Measurements from ENCODE around the gene PSMD2.
"Not testable (repeated sequence)": the region's sequence is repeated elsewhere in the genome, so short reads cannot be mapped to it uniquely, and the experiment has no call there.

The PSMD2 gene

GRCh38 chr3:184321666-184322065 is 22.6 kb downstream of the PSMD2 start:
- DNase-seq, result no peak

DNA sequence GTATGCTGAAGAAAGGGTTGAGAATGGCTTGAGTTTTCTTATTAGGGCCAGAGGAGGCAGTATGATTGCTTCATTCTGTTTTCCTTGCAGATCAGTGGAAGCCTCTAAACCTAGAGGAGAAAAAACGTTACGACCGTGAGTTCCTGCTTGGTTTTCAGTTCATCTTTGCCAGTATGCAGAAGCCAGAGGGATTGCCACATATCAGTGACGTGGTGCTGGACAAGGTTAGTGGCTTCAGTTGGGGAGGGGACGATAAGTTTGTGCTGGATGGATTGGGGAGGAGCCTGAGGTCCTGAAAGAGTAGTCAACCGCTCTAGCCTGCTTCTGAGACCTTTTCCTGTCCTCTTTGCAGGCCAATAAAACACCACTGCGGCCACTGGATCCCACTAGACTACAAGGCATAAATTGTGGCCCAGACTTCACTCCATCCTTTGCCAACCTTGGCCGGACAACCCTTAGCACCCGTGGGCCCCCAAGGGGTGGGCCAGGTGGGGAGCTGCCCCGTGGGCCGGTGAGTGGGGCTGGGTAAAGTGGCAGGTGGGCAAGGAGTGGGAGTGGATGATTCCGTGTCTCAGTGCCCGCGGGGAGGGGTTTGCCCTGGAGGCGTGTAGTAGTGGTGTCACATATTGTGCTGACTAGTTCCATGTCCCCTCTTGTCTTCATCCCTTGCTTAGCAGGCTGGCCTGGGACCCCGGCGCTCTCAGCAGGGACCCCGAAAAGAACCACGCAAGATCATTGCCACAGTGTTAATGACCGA is 23.9 kb downstream of the PSMD2 start:
- no peak for DNase-seq

DNA sequence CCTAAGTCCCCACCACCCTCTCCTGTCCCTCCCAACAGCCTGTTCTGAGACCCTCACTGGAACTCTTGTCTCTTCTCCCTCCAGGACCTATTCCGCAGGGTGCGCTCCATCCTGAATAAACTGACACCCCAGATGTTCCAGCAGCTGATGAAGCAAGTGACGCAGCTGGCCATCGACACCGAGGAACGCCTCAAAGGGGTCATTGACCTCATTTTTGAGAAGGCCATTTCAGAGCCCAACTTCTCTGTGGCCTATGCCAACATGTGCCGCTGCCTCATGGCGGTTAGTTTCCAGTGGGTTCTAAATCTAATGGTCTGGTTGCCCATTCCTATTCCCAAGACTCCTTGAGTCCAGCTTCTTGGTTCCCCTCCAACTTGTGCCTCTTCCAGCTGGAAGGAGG is 24.7 kb downstream of the PSMD2 start:
- no peak for DNase-seq

DNA sequence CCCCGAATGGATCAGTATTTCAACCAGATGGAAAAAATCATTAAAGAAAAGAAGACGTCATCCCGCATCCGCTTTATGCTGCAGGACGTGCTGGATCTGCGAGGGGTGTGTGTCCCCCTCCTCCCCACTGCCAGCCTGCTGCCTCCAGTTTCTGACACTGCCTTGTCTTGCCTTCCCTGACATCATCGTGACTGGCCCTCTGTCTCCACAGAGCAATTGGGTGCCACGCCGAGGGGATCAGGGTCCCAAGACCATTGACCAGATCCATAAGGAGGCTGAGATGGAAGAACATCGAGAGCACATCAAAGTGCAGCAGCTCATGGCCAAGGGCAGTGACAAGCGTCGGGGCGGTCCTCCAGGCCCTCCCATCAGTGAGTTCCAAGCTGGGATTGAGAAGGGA is 26.2 kb downstream of the PSMD2 start:
- no peak for DNase-seq

- DNase-seq, result no peak
These were observed 26.8 kb downstream of the PSMD2 start for GRCh38 chr3:184325715-184326369.

DNA sequence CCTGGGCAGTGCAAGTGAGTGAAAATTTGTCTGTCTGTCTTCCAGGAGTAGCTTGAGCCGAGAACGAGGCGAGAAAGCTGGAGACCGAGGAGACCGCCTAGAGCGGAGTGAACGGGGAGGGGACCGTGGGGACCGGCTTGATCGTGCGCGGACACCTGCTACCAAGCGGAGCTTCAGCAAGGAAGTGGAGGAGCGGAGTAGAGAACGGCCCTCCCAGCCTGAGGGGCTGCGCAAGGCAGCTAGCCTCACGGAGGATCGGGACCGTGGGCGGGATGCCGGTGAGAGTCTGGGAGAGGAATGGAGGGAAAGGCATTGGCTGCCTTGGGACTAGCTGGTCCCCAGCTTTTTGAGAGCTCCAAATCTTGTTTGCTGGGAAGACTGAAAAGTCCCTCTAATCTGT is 28.1 kb downstream of the PSMD2 start:
- DNase-seq, result no peak

- no peak for DNase-seq
These were observed 29.5 kb downstream of the PSMD2 start for GRCh38 chr3:184328516-184328915.

DNA sequence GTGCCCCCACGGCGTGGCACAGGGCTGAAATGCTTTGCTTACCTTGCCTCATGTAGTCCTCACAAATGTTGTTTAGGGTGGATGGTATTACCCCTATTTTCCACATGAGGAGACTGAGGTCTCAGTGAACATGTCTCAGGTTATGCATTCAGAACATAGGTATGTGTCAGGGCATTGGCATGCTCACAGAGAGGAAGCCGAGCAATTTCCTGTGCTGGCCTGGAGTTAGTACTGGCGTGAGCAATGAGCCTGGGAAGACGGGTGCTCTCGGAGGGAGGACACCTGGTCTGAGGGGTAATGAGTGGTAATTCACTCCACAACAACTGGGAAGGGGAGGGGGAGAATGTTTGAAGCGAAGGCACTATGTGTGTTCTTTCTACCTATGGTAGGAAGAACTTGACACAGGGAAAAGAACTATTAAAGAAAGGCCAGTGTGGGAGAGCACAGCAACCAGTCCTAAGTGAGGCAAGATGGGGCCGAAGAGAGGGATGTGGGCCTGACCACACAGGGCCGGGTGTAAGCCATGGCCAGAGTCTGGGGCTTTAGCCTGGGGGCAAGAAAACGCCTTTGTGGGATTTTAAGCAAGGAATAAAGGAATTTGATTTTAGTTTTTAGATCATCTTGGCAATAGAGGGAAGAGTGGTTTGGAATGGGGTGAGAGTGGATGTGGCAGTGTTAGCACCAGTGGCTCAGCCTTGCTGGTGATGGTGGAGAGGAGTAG is 33.5 kb downstream of the PSMD2 start:
- no peak for DNase-seq

DNA sequence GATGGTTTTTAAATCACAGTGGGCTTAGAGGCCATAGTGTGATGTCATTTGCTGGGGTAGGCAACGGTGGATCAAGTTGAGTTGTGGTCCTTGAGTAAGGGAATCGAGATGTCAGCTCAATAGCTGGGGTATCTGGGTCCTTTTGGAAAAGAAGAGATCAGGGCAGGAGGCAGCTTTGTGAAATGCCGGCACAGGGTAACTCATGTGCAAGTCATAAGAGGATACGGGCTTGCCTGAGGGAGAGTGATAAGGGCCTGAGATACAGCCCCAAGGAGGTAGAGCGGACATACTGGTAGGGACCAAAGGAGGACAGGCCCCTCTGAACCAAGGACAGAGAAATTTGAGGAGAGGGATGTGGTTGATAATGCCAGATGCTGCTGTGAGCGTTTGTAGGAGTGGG is 34.1 kb downstream of the PSMD2 start:
- no peak for DNase-seq

- DNase-seq, result no peak
These were observed 34.7 kb downstream of the PSMD2 start for GRCh38 chr3:184333700-184334099.

DNA sequence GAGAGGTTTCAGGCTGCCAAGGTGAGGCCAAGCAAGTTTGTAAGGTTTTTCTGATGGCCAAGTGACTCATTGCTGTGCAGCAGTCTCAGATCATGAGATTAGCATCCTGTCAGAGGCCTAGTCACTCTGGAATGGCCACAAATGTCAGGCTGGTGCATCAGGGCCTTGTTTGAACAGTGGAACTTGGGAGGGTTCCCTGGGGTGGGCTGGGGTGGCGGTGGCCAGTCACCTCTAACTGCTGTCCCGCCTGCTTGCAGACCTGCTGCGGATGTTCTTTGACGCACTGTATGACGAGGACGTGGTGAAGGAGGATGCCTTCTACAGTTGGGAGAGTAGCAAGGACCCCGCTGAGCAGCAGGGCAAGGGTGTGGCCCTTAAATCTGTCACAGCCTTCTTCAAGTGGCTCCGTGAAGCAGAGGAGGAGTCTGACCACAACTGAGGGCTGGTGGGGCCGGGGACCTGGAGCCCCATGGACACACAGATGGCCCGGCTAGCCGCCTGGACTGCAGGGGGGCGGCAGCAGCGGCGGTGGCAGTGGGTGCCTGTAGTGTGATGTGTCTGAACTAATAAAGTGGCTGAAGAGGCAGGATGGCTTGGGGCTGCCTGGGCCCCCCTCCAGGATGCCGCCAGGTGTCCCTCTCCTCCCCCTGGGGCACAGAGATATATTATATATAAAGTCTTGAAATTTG is 35.6 kb downstream of the PSMD2 start:
- no peak for DNase-seq

DNA sequence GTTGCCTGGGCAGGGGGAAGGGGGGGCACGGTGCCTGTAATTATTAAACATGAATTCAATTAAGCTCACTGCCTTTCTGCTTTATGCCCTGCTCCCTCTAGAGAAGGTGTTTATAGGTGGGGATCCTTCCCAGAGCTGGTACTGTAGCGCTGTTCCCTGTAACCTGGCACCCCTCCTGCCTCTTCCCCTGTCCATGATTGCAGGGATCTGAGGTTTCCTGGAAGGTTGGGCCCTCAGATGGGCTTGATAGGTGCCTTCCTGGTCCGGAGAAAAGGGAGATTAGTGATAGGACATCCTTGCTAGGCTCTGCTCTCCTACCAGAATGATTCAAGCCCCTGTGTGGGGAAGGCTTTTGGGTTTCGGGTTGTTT is 36.2 kb downstream of the PSMD2 start:
- DNase-seq, result no peak

DNA sequence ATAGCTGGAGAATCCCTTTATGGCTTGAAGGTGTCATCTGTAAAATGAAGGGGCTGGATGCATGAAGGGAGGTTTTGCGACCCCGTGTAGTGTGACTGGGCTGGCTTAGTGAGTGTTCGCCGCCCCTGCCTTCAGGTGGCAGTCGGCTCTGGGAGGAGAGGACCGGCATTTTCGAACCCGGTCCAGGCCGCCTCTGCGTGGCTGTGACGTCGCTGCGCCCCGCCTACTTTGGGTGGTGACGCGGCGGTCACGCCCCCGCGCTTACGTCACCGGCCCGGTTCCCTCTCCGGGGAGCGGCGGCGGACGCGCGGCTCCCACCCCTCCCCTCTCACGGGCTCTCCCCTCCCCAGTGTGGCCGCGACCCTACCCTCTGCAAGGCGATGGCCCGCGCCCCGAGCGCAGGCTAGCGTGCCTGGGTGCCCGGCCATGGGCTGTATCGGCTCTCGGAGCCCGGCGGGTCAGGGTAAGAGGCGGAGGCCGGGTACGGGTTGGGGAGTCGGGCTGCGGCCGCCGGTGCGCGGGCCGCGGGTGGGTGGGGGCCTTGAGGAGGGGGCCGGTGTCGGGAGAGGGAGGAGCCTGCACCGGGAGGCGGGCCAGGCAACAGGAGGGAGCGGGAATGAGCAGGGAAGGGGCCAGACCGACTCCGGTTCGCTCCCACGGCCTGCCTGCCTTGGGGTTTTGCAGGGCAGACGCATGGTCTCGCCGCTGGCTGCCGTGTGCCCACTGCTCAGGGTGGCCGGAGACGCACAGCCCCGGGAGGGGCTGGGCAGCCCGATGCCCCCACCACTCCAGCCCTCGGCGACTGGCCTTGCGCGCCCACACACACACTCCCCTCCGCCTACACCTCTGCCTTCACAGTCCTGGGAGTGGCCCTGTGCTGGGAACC is 36.9 kb downstream of the PSMD2 start:
- DNase-seq, result peak; percentile 81

GRCh38 chr3:184336547-184337398 is 37.7 kb downstream of the PSMD2 start:
- peak; percentile 39 for DNase-seq

- DNase-seq, result no peak
These were observed 38.3 kb downstream of the PSMD2 start, which contains the start of gene FAM131A for GRCh38 chr3:184337399-184337714. FAM131A (plus strand) TSS chr3:184337600; CDS start chr3:184337631, 31 bp downstream.

- DNase-seq, result no peak
These were observed 38.9 kb downstream of the PSMD2 start for GRCh38 chr3:184337981-184338380.

- DNase-seq, result peak; percentile 85
These were observed 39.5 kb downstream of the PSMD2 start for GRCh38 chr3:184338511-184338945.

- DNase-seq, result peak; percentile 52
These were observed 40.0 kb downstream of the PSMD2 start for GRCh38 chr3:184339001-184339400.

DNA sequence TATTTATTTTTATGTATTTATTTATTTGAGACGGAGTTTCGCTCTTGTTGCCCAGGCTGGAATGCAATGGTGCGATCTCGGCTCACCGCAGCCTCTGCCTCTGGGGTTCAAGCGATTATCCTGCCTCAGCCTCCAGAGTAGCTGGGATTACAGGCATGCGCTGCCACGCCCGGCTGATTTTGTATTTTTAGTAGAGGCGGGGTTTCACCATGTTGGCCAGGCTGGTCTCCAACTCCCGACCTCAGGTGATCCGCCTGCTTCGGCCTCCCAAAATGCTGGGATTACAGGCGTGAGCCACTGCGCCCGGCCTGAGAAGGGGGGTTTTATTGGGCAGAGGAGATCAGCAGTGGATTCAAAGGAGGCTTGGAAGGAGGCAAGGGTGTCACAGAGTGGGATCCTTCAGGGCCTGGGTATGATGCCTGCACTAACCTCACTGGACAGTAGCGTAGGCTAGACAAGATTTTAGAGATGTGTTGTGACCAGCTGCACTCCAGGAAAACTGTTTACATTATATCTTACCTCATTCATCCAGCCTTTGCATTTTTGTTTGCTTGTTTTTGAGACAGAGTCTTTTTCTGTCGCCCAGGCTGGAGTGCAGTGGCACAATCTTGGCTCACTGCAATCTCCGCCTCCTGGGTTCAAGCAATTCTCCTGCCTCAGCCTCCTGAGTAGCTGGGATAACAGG is 40.6 kb downstream of the PSMD2 start:
- not testable (repeated sequence) for DNase-seq

GRCh38 chr3:184341925-184342324 is 42.9 kb downstream of the PSMD2 start:
- peak; percentile 69 for DNase-seq
